CD14-positive monocyte (primary cell): ENCODE measurements around the gene TTC7B. TPM values are rescaled to one million over a fixed set of nuclear protein-coding genes. Genes with fewer than 3 reads are reported as not detected.

ENCODE experiments used
- DNase-seq, 3 donors: peaks; one replicate each; pipeline ENCODE4 v3.0.0-alpha.2; 2011 to 2022
- H2AFZ ChIP-seq: 2 replicates; pipeline ENCODE4 v1.6.0; 2012; ENCODE audit warnings: mild to moderate bottlenecking, low read depth, low read length, inconsistent platforms; ENCODE audit not compliant: insufficient read depth, poor library complexity, severe bottlenecking
- H3K27ac ChIP-seq, 2 donors: 1 replicate in 1 of 2; 2 replicates in 1 of 2; pipeline ENCODE4 v1.5.1; 2012 to 2013; ENCODE audit warnings: low read length in 2 of 2, control low read depth in 1 of 2, inconsistent platforms in 1 of 2, low read depth in 1 of 2, mild to moderate bottlenecking in 1 of 2
- H3K27me3 ChIP-seq, 2 donors: one replicate each; pipeline versions ENCODE4 v1.6.0 to v1.6.1; 2011 to 2013; ENCODE audit warnings: low read length in 2 of 2; ENCODE audit not compliant: control insufficient read depth in 2 of 2, insufficient read depth in 2 of 2
- H3K36me3 ChIP-seq, 2 donors: replicated peaks in 1 of 2; 1 replicate in 1 of 2; 2 replicates in 1 of 2; pipeline versions ENCODE4 v1.5.1 to v1.6.1; 2012 to 2013; ENCODE audit warnings: low read length in 2 of 2, control low read depth in 1 of 2, inconsistent platforms in 1 of 2, mild to moderate bottlenecking in 1 of 2; ENCODE audit not compliant: insufficient read depth in 2 of 2, control insufficient read depth in 1 of 2
- H3K4me1 ChIP-seq, 2 donors: 1 replicate in 1 of 2; 2 replicates in 1 of 2; pipeline versions ENCODE4 v1.5.1 to v1.6.1; 2012 to 2013; ENCODE audit warnings: low read length in 2 of 2, control low read depth in 1 of 2, inconsistent platforms in 1 of 2, mild to moderate bottlenecking in 1 of 2, moderate library complexity in 1 of 2; ENCODE audit not compliant: insufficient read depth in 2 of 2, control insufficient read depth in 1 of 2
- H3K4me2 ChIP-seq: replicated peaks from 2 replicates; pipeline ENCODE3; 2012; ENCODE audit warnings: low read length, moderate library complexity, mild to moderate bottlenecking; ENCODE audit not compliant: poor library complexity, severe bottlenecking; ENCODE audit errors: extremely low read depth
- H3K4me3 ChIP-seq, 3 experiments: fragments of 200-600 bp in 1 of 3; sonication (generic) in 1 of 3; replicated peaks in 1 of 3; 1 replicate in 2 of 3; 2 replicates in 1 of 3; pipeline ENCODE4 v1.5.1; 2011 to 2013; ENCODE audit warnings: low read length in 3 of 3, mild to moderate bottlenecking in 3 of 3, control low read depth in 2 of 3, low read depth in 2 of 3, inconsistent platforms in 1 of 3, moderate library complexity in 1 of 3
- H3K79me2 ChIP-seq: 2 replicates; pipeline ENCODE4 v1.6.0; 2012; ENCODE audit warnings: mild to moderate bottlenecking, control low read depth, inconsistent platforms, low read length, moderate library complexity; ENCODE audit not compliant: insufficient read depth
- H3K9ac ChIP-seq: 2 replicates; pipeline ENCODE4 v1.6.0; 2017; ENCODE audit warnings: low read length, mild to moderate bottlenecking; ENCODE audit not compliant: insufficient read depth, poor library complexity, severe bottlenecking
- H3K9me3 ChIP-seq, 2 donors: replicated peaks in 1 of 2; 1 replicate in 1 of 2; 2 replicates in 1 of 2; pipeline versions ENCODE4 v1.5.1 to v1.6.1; 2012 to 2013; ENCODE audit warnings: low read length in 2 of 2, control low read depth in 1 of 2; ENCODE audit not compliant: control insufficient read depth in 1 of 2, insufficient read depth in 1 of 2
- H4K20me1 ChIP-seq: 2 replicates; pipeline ENCODE4 v1.6.0; 2012; ENCODE audit warnings: mild to moderate bottlenecking, low read length, control low read depth, moderate library complexity; ENCODE audit not compliant: insufficient read depth
- H3K27ac Mint-ChIP-seq, 7 donors: one replicate each; pipeline ENCODE4 v1.8.0; 2020; ENCODE audit warnings: mild to moderate bottlenecking in 7 of 7, mixed read lengths in 7 of 7, moderate library complexity in 6 of 7, inconsistent platforms in 2 of 7
- H3K27me3 Mint-ChIP-seq, 3 donors: one replicate each; pipeline ENCODE4 v1.8.0; 2021 to 2022; ENCODE audit warnings: low read depth in 3 of 3, mild to moderate bottlenecking in 3 of 3, mixed read lengths in 3 of 3, moderate library complexity in 3 of 3, inconsistent platforms in 1 of 3
- H3K36me3 Mint-ChIP-seq, 2 donors: one replicate each; pipeline ENCODE4 v1.8.0; 2020; ENCODE audit warnings: mixed read lengths in 2 of 2, inconsistent platforms in 1 of 2, mild to moderate bottlenecking in 1 of 2
- H3K4me1 Mint-ChIP-seq: one replicate; pipeline ENCODE4 v1.8.0; 2020; ENCODE audit warnings: mild to moderate bottlenecking, mixed read lengths
- H3K4me3 Mint-ChIP-seq, 2 donors: one replicate each; pipeline ENCODE4 v1.8.0; 2020; ENCODE audit warnings: mild to moderate bottlenecking in 2 of 2, mixed read lengths in 2 of 2, moderate library complexity in 1 of 2
- H3K9me3 Mint-ChIP-seq, 7 donors: one replicate each; pipeline ENCODE4 v1.8.0; 2020 to 2022; ENCODE audit warnings: mixed read lengths in 7 of 7, mild to moderate bottlenecking in 6 of 7, moderate library complexity in 6 of 7, inconsistent platforms in 2 of 7
- WGBS: methylation state at CpG from one replicate; pipeline ENCODE4 v1.1.5; 2013; ENCODE audit warnings: missing lambda C conversion rate; ENCODE audit not compliant: insufficient coverage; 5-methylcytosine and 5-hydroxymethylcytosine counted together
- intact Hi-C, 2 donors: fragments of 100-400 bp; cut with micrococcal nuclease; formaldehyde crosslinking; loops; one replicate each; pipeline versions ENCODE4 v1.15.0 to v1.15.1; 2023
- polyA plus RNA-seq, 3 donors: library from polyadenylated mRNA; depleted of rRNA in 1 of 3; unstranded in 2 of 3; stranded (reverse) in 1 of 3; fragments of 300-500 nt in 2 of 3; fragments of >200 nt in 1 of 3; fragmentation: Illumina TruSeq in 2 of 3; gene quantifications; 1 replicate in 2 of 3; 2 replicates in 1 of 3; pipeline ENCODE4 v1.2.3, GENCODE V29; 2012 to 2021
- TF ChIP-seq, protein P1 (sequence below): fragments of 200-600 bp; IDR thresholded peaks from one replicate; pipeline ENCODE4 v1.8.0; 2022; ENCODE audit warnings: antibody characterized with exemption, mild to moderate bottlenecking

TTC7B gene
- polyA plus RNA-seq, 3 donors: 0.87 to 2.6 (median 1.2) TPM

DNA sequence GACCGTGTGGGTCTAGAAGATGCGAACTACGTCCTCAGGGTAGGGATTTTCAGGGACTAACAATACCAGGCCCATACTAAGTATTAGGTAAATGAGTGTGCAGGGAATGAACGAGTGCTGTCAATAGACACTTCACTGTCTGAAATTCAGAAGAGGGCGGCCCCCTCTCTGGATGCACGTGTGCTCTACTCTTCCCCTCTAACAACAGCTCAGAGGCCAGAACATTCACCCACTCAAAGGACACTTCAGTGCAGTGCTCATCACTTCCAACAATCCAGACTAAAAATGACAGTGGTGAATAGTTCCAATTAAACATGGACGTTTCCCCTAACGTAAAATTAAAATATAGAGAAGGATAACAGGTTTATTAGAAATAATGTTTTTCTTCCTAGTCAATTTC, 219.5 kb downstream of the TTC7B start:
- Histone ChIP-seq H3K9me3 (no peaks in the 10 kb centered on the region), H3K36me3 (no peaks in the 10 kb centered on the region), H3K4me2 (no peak overlapping the region), H4K20me1 (no peaks in the 10 kb centered on the region), H3K9ac (no peak overlapping the region), H3K27ac (no peak overlapping the region), H3K4me3 (no peak overlapping the region), H2AFZ (no peak overlapping the region), H3K4me1 (peaks cover 3 to 17% of the 10 kb centered on the region in 2 donors), H3K27me3 (no peaks in the 10 kb centered on the region), H3K79me2 (no peaks in the 10 kb centered on the region)
- intact Hi-C loops: no loop called here
- TF ChIP-seq, protein P1, sequence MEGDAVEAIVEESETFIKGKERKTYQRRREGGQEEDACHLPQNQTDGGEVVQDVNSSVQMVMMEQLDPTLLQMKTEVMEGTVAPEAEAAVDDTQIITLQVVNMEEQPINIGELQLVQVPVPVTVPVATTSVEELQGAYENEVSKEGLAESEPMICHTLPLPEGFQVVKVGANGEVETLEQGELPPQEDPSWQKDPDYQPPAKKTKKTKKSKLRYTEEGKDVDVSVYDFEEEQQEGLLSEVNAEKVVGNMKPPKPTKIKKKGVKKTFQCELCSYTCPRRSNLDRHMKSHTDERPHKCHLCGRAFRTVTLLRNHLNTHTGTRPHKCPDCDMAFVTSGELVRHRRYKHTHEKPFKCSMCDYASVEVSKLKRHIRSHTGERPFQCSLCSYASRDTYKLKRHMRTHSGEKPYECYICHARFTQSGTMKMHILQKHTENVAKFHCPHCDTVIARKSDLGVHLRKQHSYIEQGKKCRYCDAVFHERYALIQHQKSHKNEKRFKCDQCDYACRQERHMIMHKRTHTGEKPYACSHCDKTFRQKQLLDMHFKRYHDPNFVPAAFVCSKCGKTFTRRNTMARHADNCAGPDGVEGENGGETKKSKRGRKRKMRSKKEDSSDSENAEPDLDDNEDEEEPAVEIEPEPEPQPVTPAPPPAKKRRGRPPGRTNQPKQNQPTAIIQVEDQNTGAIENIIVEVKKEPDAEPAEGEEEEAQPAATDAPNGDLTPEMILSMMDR: no peak
- Mint-ChIP-seq H3K27me3 (peaks cover 0 to 3% (median 2%) of the 10 kb centered on the region in 3 donors), H3K4me1 (peaks cover 19% of the 10 kb centered on the region), H3K4me3 (no peak overlapping the region), H3K27ac (no peak overlapping the region), H3K9me3 (no peaks in the 10 kb centered on the region), H3K36me3 (no peaks in the 10 kb centered on the region)
- WGBS: 100% methylated on average over 2 of the region's 8 CpGs
- no peak for DNase-seq

GRCh38 chr14:90593254-90594040, 222.8 kb downstream of the TTC7B start:
- Mint-ChIP-seq H3K36me3 (peaks cover 0 to 2% of the 10 kb centered on the region in 2 donors), H3K27me3 (peaks cover 0 to 3% (median 2%) of the 10 kb centered on the region in 3 donors), H3K4me1 (no peaks in the 10 kb centered on the region), H3K4me3 (no peak overlapping the region), H3K27ac (no peak overlapping the region), H3K9me3 (no peaks in the 10 kb centered on the region)
- no peaks in the 10 kb centered on the region for H3K9me3 ChIP-seq
- 98% methylated on average over 14 of the region's 25 CpGs for WGBS
- no peak overlapping the region for H2AFZ ChIP-seq
- H3K27ac ChIP-seq: no peak overlapping the region
- no peaks in the 10 kb centered on the region for H3K4me1 ChIP-seq
- no peaks in the 10 kb centered on the region for H3K79me2 ChIP-seq
- H3K36me3 ChIP-seq: no peaks in the 10 kb centered on the region
- H3K9ac ChIP-seq: no peak overlapping the region
- DNase-seq: no peak
- intact Hi-C loops: no loop called here
- TF ChIP-seq, protein P1: no peak
- H4K20me1 ChIP-seq: no peaks in the 10 kb centered on the region
- no peak overlapping the region for H3K4me3 ChIP-seq
- no peaks in the 10 kb centered on the region for H3K27me3 ChIP-seq
- no peak overlapping the region for H3K4me2 ChIP-seq
